GM12873 (cell line): ENCODE data around the gene NKD1.

Experiments
- TF ChIP-seq, protein P1 (sequence below): IDR thresholded peaks from 2 replicates; pipeline ENCODE4 v1.5.1; 2012; ENCODE audit warnings: low read depth, mild to moderate bottlenecking, moderate library complexity, low read length, control low read depth; ENCODE audit not compliant: insufficient read depth; ENCODE audit errors: missing control alignments

Gene NKD1

DNA sequence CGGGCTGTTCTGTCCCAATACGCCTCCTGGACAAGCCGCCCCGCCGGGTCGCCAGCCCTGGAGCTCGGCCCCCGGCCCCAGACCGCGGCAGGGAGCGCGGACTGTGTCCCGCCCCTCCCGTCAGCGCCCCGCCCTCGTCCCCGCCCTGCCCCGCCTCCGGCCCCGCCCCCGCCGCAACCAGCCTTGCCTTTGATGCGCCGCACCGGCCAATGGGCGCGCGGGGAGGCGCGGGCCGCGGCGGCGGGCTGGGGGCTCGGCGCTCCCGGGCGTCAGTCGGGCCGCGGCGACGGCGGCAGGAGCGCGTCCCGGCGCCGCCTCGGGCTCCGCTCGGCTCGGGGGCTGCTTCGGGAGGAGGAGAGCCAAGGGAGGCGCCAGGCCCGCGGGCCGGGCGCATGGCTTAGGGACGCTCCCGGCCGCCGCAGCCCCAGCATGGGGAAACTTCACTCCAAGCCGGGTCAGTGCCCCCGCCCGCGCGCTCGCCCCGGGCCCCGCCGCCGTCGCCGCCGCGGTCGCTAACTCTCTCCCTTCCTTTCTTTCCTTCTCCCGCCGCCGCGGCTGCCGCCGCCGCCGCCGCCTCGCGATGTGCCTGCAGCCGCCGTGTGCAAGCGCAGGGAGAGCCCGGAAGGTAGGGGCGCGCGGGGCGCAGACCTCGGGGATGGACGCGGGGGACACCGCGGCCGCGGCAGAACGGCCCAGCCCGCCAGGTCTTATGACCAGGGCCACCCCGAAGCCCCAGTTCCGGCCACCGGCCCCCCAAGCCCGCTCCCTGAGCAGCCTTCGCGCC, at the start of gene NKD1:
NKD1 (plus strand) TSS at position 272 of the 784 bp plus-strand sequence; CDS start at position 430, 158 bp downstream.
- TF ChIP-seq, protein P1, sequence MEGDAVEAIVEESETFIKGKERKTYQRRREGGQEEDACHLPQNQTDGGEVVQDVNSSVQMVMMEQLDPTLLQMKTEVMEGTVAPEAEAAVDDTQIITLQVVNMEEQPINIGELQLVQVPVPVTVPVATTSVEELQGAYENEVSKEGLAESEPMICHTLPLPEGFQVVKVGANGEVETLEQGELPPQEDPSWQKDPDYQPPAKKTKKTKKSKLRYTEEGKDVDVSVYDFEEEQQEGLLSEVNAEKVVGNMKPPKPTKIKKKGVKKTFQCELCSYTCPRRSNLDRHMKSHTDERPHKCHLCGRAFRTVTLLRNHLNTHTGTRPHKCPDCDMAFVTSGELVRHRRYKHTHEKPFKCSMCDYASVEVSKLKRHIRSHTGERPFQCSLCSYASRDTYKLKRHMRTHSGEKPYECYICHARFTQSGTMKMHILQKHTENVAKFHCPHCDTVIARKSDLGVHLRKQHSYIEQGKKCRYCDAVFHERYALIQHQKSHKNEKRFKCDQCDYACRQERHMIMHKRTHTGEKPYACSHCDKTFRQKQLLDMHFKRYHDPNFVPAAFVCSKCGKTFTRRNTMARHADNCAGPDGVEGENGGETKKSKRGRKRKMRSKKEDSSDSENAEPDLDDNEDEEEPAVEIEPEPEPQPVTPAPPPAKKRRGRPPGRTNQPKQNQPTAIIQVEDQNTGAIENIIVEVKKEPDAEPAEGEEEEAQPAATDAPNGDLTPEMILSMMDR = no peak

GRCh38 chr16:50498431-50499155, 49.6 kb upstream of the NKD1 start:
- TF ChIP-seq, protein P1 = no peak

DNA sequence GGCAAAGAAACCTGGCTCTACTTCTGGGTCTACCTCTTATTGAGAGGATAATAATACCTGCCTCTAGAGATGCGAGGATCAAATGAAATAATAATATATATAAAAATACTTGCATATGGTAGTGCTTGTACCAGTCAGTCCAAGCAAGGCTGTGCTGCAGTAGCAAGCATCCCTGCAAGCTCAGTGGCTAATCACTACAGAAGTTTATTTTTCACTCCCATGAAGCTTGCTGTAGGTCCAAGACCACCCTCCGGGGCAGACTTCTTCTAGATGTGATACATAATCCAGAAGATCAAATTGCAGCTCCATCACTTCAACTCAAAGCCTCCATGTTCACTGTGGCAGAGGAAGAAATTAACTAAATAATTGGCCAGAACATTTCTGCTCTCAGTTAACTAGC, 48.9 kb upstream of the NKD1 start:
- TF ChIP-seq, protein P1 = no peak

- TF ChIP-seq, protein P1 = no peak
Measured at GRCh38 chr16:50500171-50500874, 47.9 kb upstream of the NKD1 start.

DNA sequence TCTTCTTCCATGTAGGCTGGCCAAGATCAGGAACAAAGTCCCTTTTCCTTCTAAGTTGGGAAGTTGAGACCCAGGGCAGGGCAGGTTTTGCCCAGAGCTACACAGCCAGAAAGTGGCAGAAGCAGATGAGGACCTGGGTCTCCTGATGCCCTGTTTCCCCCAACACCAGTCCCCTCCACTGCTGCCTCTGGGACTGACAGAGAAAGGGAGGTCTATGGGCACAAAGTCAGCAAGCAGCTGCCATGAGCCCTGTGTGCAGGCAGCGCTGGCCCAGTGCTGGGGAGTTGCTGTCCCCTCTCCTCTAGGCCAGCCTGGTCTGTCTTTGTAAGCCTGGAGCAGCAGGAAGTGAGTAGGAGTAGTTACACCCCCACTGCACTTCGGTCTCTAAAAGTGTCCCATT, 46.9 kb upstream of the NKD1 start:
- TF ChIP-seq, protein P1 = no peak

- TF ChIP-seq, protein P1 = no peak
Measured at GRCh38 chr16:50501986-50502615, 46.1 kb upstream of the NKD1 start.
